ENCODE measurements around the gene L1CAM. TPM values are rescaled to one million over a fixed set of nuclear protein-coding genes. Genes with fewer than 3 reads are reported as not detected.

The L1CAM gene
- total and polyA plus RNA-seq, 2 experiments from 2014 or later = 0.33 to 0.69 TPM

GRCh38 chrX:153929576-153929975 is 43.6 kb upstream of the L1CAM start:
- H2AFZ ChIP-seq = no peak overlapping the region
- H4K20me1 ChIP-seq (ENCODE audit: insufficient read depth, poor library complexity, severe bottlenecking) = no peaks in the 10 kb centered on the region
- DNase-seq (ENCODE audit: low spot score) = no peak
- peaks cover 18% of the 10 kb centered on the region for H3K79me2 ChIP-seq
- no peaks in the 10 kb centered on the region for H3K9me3 ChIP-seq (ENCODE audit: low read depth)
- peaks cover 7% of the 10 kb centered on the region for H3K4me1 ChIP-seq (ENCODE audit: insufficient read depth)
- no peak overlapping the region for H3K4me2 ChIP-seq
- H3K27ac ChIP-seq = no peak overlapping the region
- H3K36me3 ChIP-seq (replicated peaks; ENCODE audit: insufficient read depth, low read depth) = no peaks in the 10 kb centered on the region
- H3K4me3 ChIP-seq = no peak overlapping the region
- no peaks in the 10 kb centered on the region for H3K9me2 ChIP-seq (replicated peaks; ENCODE audit: insufficient read depth)
- no peaks in the 10 kb centered on the region for H3K27me3 ChIP-seq
- TF ChIP-seq CTCF (IDR thresholded peaks at IDR 0.05; ENCODE audit: poor library complexity) = no peak
- TF ChIP-seq EZH2phosphoT487 (IDR thresholded peaks at IDR 0.05; ENCODE audit: low read depth, severe bottlenecking, unreplicated experiment) = no peak
- no peak for TF ChIP-seq EZH2 (IDR thresholded peaks at IDR 0.05; ENCODE audit: borderline replicate concordance)
- WGBS (ENCODE audit: low lambda C conversion rate, missing lambda C conversion rate) = 88% methylated on average over 10 of the region's 10 CpGs

- Histone ChIP-seq H3K4me3 (no peak overlapping the region), H3K27ac (no peak overlapping the region), H2AFZ (no peak overlapping the region), H4K20me1 (ENCODE audit: insufficient read depth, poor library complexity, severe bottlenecking) (no peaks in the 10 kb centered on the region), H3K27me3 (no peaks in the 10 kb centered on the region), H3K4me1 (ENCODE audit: insufficient read depth) (peaks cover 7% of the 10 kb centered on the region), H3K79me2 (peaks cover 14% of the 10 kb centered on the region), H3K9me3 (ENCODE audit: low read depth) (no peaks in the 10 kb centered on the region), H3K4me2 (peak overlapping the region; percentile 57), H3K36me3 (replicated peaks; ENCODE audit: insufficient read depth, low read depth) (no peaks in the 10 kb centered on the region), H3K9me2 (replicated peaks; ENCODE audit: insufficient read depth) (no peaks in the 10 kb centered on the region)
- 83% methylated on average over 8 of the region's 9 CpGs for WGBS (ENCODE audit: low lambda C conversion rate, missing lambda C conversion rate)
- TF ChIP-seq EZH2phosphoT487 (IDR thresholded peaks at IDR 0.05; ENCODE audit: low read depth, severe bottlenecking, unreplicated experiment) = no peak
- TF ChIP-seq EZH2 (IDR thresholded peaks at IDR 0.05; ENCODE audit: borderline replicate concordance) = no peak
- DNase-seq (ENCODE audit: low spot score) = no peak
Measured at GRCh38 chrX:153928846-153929245, 42.9 kb upstream of the L1CAM start.

GRCh38 chrX:153927922-153928760 is 42.2 kb upstream of the L1CAM start:
- H3K27ac ChIP-seq = peak overlapping the region; percentile 95
- 35% methylated on average over 67 of the region's 76 CpGs for WGBS (ENCODE audit: low lambda C conversion rate, missing lambda C conversion rate)
- H3K9me3 ChIP-seq (ENCODE audit: low read depth) = no peaks in the 10 kb centered on the region
- H3K4me2 ChIP-seq = peak overlapping the region; percentile 85
- DNase-seq (ENCODE audit: low spot score) = peak; percentile 96
- peaks cover 7% of the 10 kb centered on the region for H3K4me1 ChIP-seq (ENCODE audit: insufficient read depth)
- no peaks in the 10 kb centered on the region for H3K9me2 ChIP-seq (replicated peaks; ENCODE audit: insufficient read depth)
- H3K4me3 ChIP-seq = peak overlapping the region; percentile 38
- H3K79me2 ChIP-seq = peaks cover 7% of the 10 kb centered on the region
- H4K20me1 ChIP-seq (ENCODE audit: insufficient read depth, poor library complexity, severe bottlenecking) = no peaks in the 10 kb centered on the region
- H2AFZ ChIP-seq = no peak overlapping the region
- H3K27me3 ChIP-seq = no peaks in the 10 kb centered on the region
- no peaks in the 10 kb centered on the region for H3K36me3 ChIP-seq (replicated peaks; ENCODE audit: insufficient read depth, low read depth)
- TF ChIP-seq EZH2phosphoT487 (IDR thresholded peaks at IDR 0.05; ENCODE audit: low read depth, severe bottlenecking, unreplicated experiment) = no peak
- TF ChIP-seq CTCF (IDR thresholded peaks at IDR 0.05; ENCODE audit: poor library complexity) = peak; percentile 22

- H3K4me2 ChIP-seq = peak overlapping the region; percentile 85
- no peak overlapping the region for H2AFZ ChIP-seq
- H3K27ac ChIP-seq = peak overlapping the region; percentile 95
- no peaks in the 10 kb centered on the region for H3K9me3 ChIP-seq (ENCODE audit: low read depth)
- TF ChIP-seq CTCF (IDR thresholded peaks at IDR 0.05; ENCODE audit: poor library complexity) (no peak), EZH2 (IDR thresholded peaks at IDR 0.05; ENCODE audit: borderline replicate concordance) (no peak), EZH2phosphoT487 (IDR thresholded peaks at IDR 0.05; ENCODE audit: low read depth, severe bottlenecking, unreplicated experiment) (no peak)
- no peaks in the 10 kb centered on the region for H3K36me3 ChIP-seq (replicated peaks; ENCODE audit: insufficient read depth, low read depth)
- no peaks in the 10 kb centered on the region for H3K9me2 ChIP-seq (replicated peaks; ENCODE audit: insufficient read depth)
- H3K79me2 ChIP-seq = peaks cover 1% of the 10 kb centered on the region
- H3K4me1 ChIP-seq (ENCODE audit: insufficient read depth) = peaks cover 7% of the 10 kb centered on the region
- DNase-seq (ENCODE audit: low spot score) = no peak
- H3K4me3 ChIP-seq = peak overlapping the region; percentile 38
- WGBS (ENCODE audit: low lambda C conversion rate, missing lambda C conversion rate) = 36% methylated on average over 8 of the region's 8 CpGs
- no peaks in the 10 kb centered on the region for H4K20me1 ChIP-seq (ENCODE audit: insufficient read depth, poor library complexity, severe bottlenecking)
- no peaks in the 10 kb centered on the region for H3K27me3 ChIP-seq
Measured at GRCh38 chrX:153927672-153927921, 41.6 kb upstream of the L1CAM start.
